ENCODE measurements around the gene CAMTA2. TPM values are rescaled to one million over a fixed set of nuclear protein-coding genes. Genes with fewer than 3 reads are reported as not detected.

Gene CAMTA2
- total RNA-seq, 2 experiments from 2014 or later = 101 to 109 TPM

- intact Hi-C loops (cut with micrococcal nuclease) = loop anchor here (5.0 kb wide), 1 partner anchor 33 kb away; no protein-coding TSS in a partner anchor
- no peaks in the 10 kb centered on the region for H3K9me3 Mint-ChIP-seq
- H3K27me3 Mint-ChIP-seq = no peaks in the 10 kb centered on the region
- ChIA-PET POLR2A (no interaction called here), CTCF (interaction anchor here (1.4 kb wide), 1 partner anchor 90 kb away, joined by 4 read pairs; no protein-coding TSS in a partner anchor)
- DNase-seq = no peak
- H3K4me3 Mint-ChIP-seq = peak overlapping the region; percentile 82
- peak overlapping the region; percentile 2 for H3K27ac Mint-ChIP-seq
- H3K36me3 Mint-ChIP-seq = peaks cover 24% of the 10 kb centered on the region
- H3K4me1 Mint-ChIP-seq (ENCODE audit: low read depth) = peaks cover 20% of the 10 kb centered on the region
Observed at GRCh38 chr17:4999430-5000093, 12.1 kb upstream of the CAMTA2 start.

DNA sequence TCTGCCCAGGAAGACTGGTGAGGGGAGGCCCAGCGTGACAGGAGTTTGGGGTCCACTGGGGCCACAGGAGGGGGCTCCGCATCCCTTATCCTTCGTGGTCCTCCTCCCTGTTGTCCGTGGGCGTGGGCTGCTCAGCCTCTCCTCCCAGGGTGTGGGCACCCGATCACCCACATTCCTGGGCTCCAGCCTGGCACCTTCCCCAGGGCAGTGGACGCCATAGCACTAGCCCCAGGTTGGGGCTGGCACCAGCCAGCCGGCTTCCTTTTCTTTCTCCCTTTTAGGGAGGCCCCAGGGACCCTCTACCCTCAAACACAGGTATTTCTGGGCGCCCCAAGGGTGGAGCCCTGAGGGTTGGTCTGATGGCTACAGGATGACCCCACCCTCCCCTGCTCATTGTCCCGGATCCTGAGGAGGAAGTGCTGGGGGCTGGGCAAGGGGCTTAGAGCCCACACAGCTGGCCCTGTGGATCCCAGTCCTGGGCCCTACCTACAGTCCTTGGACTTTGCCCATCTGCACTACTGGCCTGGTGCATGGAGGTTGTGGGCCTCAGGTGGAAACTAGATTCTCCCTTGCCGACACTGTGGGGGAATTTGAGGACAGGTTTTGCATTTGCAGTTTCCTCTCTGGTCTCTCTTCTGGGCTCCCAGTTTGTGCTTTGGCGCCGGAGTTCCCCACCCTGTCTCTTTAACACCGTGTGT is 11.4 kb upstream of the CAMTA2 start:
- Mint-ChIP-seq H3K27me3 (no peaks in the 10 kb centered on the region), H3K27ac (peak overlapping the region; percentile 42), H3K4me1 (ENCODE audit: low read depth) (peaks cover 20% of the 10 kb centered on the region), H3K9me3 (no peaks in the 10 kb centered on the region), H3K4me3 (peak overlapping the region; percentile 82), H3K36me3 (peaks cover 17% of the 10 kb centered on the region)
- no peak for DNase-seq
- POLR2A ChIA-PET = interaction anchor here (2.9 kb wide), 1 partner anchor 11 kb away, joined by 31 read pairs; the partner anchor contains the start of gene CAMTA2
- intact Hi-C loops (cut with micrococcal nuclease) = loop anchor here (5.0 kb wide), 1 partner anchor 33 kb away; no protein-coding TSS in a partner anchor
- CTCF ChIA-PET = interaction anchor here (1.4 kb wide), 2 partner anchors 18 to 89 kb away, joined by 4 to 5 read pairs; no protein-coding TSS in a partner anchor

- DNase-seq = no peak
- H3K36me3 Mint-ChIP-seq = peaks cover 11% of the 10 kb centered on the region
- POLR2A ChIA-PET = interaction anchor here (0.6 to 2.9 kb wide), 8 partner anchors 10 to 79 kb away, joined by 3 to 31 read pairs (median 6); partner anchors contain the start of genes CAMTA2, PFN1, RNF167 and SLC25A11
- H3K27ac Mint-ChIP-seq = peak overlapping the region; percentile 42
- no peaks in the 10 kb centered on the region for H3K27me3 Mint-ChIP-seq
- H3K4me3 Mint-ChIP-seq = peak overlapping the region; percentile 82
- H3K4me1 Mint-ChIP-seq (ENCODE audit: low read depth) = peaks cover 20% of the 10 kb centered on the region
- intact Hi-C loops (cut with micrococcal nuclease) = loop anchor here (5.0 kb wide), 1 partner anchor 34 kb away; no protein-coding TSS in a partner anchor
- CTCF ChIA-PET = interaction anchor here (0.7 to 1.9 kb wide), 5 partner anchors 17 to 89 kb away, joined by 4 to 8 read pairs (median 5); no protein-coding TSS in a partner anchor
- H3K9me3 Mint-ChIP-seq = no peaks in the 10 kb centered on the region
Observed at GRCh38 chr17:4998027-4998731, 10.7 kb upstream of the CAMTA2 start.

GRCh38 chr17:4997302-4998026 is 10.0 kb upstream of the CAMTA2 start, which contains the start of the genes INCA1 and KIF1C:
TSS of gene INCA1 (minus strand) at chr17:4997522. CDS start at chr17:4994437, 3,085 bp downstream.
TSS of gene KIF1C (plus strand) at chr17:4997950. CDS start at chr17:5000247, 2,297 bp downstream.
- peaks cover 20% of the 10 kb centered on the region for H3K4me1 Mint-ChIP-seq (ENCODE audit: low read depth)
- CTCF ChIA-PET = interaction anchor here (0.6 to 1.9 kb wide), 8 partner anchors 9 to 88 kb away, joined by 3 to 8 read pairs (median 4); partner anchors contain the start of gene CAMTA2
- peak; percentile 93 for DNase-seq
- POLR2A ChIA-PET = interaction anchor here (0.6 to 2.9 kb wide), 8 partner anchors 10 to 80 kb away, joined by 3 to 31 read pairs (median 6); partner anchors contain the start of genes CAMTA2, PFN1, RNF167 and SLC25A11
- intact Hi-C loops (cut with micrococcal nuclease) = loop anchor here (1.0 to 5.0 kb wide), 6 partner anchors 10 to 57 kb away; partner anchors contain the start of genes CAMTA2, RNF167 and SLC25A11
- H3K27ac Mint-ChIP-seq = peak within 1 kb of the TSS; percentile 42
- peak within 1 kb of the TSS; percentile 82 for H3K4me3 Mint-ChIP-seq
- H3K27me3 Mint-ChIP-seq = no peaks in the 10 kb centered on the region
- no peaks in the 10 kb centered on the region for H3K9me3 Mint-ChIP-seq
- H3K36me3 Mint-ChIP-seq = peaks cover 7% of the 10 kb centered on the region

DNA sequence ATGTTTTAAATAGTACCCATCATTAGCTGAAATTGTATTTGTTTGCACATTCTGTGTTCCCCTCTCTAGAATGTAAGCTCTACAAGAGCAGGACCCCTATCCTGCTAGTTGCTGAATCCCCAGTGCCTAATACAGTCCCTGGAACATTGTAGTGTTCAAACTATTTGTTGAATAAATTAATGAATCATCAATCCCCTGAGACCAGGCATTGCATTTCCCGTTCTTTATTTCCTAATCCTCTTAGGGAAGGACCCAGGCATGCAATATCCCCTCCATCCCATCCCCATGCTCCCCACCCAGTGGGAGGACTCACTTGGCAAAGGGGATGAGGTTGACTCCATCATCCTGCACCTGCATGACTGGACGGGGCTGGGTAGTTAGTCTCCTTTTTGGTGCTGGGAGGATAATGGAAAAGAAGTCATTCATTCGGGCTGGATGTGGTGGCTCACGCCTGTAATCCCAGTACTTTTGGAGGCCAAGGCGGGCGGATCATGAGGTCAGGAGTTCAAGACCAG is 6.7 kb upstream of the CAMTA2 start:
- no peaks in the 10 kb centered on the region for H3K9me3 Mint-ChIP-seq
- ChIA-PET CTCF (no interaction called here), POLR2A (interaction anchor here (1.0 kb wide), 1 partner anchor 43 kb away, joined by 3 read pairs; the partner anchor contains the start of gene ENO3)
- no peak overlapping the region for H3K4me3 Mint-ChIP-seq
- DNase-seq = no peak
- intact Hi-C loops (cut with micrococcal nuclease) = no loop called here
- no peaks in the 10 kb centered on the region for H3K36me3 Mint-ChIP-seq
- no peak overlapping the region for H3K27ac Mint-ChIP-seq
- H3K27me3 Mint-ChIP-seq = no peaks in the 10 kb centered on the region
- peaks cover 22% of the 10 kb centered on the region for H3K4me1 Mint-ChIP-seq (ENCODE audit: low read depth)

DNA sequence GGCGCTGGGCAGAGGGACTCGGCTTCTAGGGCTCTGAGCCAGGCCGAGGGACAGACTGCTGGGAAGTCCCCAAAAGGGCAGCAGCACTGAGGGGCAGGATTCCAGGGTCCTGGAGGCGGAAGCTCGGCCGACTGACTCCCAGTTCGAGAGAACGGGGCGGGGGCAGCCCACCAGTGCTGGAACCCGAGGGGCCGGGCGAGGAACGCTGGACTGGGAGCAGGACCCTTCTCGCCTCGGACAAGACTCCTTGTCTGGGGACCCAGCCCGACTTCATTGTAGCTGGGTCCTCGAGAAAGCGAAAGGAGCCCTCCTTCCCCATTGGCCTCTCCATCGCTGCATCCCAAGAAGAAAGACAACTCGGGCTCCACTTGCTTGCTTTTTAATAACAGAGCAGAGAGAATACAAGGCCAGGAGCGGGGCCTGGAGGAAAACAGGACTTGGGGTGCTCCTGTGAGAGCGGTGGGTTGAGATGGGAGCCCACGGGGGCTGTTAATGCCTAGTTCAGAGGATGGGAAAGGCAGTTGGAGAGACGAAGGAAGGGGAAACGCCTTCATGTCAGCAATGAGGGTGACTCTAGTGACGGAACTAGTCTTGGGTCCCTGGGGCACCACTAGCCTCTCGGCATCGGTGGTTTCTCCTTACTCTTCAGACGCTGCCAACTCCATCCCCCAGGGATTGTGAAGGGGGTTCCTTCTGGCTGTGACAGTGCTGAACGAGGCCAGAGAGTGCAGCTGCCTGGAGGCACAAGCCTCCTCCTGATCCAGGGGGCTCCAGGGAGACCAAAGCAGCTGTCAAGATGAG is 492 bp upstream of the CAMTA2 start:
- Mint-ChIP-seq H3K4me1 (ENCODE audit: low read depth) (peaks cover 42% of the 10 kb centered on the region), H3K27me3 (no peaks in the 10 kb centered on the region), H3K9me3 (no peaks in the 10 kb centered on the region), H3K27ac (peak overlapping the region; percentile 94), H3K36me3 (peaks cover 7% of the 10 kb centered on the region), H3K4me3 (peak overlapping the region; percentile 91)
- DNase-seq = peak; percentile 30
- CTCF ChIA-PET = interaction anchor here (0.7 to 2.0 kb wide), 8 partner anchors 9 to 90 kb away, joined by 3 to 10 read pairs (median 3); partner anchors contain the start of genes INCA1, KIF1C, RNF167 and SLC25A11
- POLR2A ChIA-PET = interaction anchor here (1.0 to 3.5 kb wide), 5 partner anchors 10 to 154 kb away, joined by 3 to 32 read pairs (median 11); partner anchors contain the start of genes INCA1, KIF1C, PFN1 and RNF167
- intact Hi-C loops (cut with micrococcal nuclease) = loop anchor here (1.0 to 5.0 kb wide), 4 partner anchors 9 to 81 kb away; partner anchors contain the start of genes INCA1, KIF1C, RNF167 and SLC25A11

DNA sequence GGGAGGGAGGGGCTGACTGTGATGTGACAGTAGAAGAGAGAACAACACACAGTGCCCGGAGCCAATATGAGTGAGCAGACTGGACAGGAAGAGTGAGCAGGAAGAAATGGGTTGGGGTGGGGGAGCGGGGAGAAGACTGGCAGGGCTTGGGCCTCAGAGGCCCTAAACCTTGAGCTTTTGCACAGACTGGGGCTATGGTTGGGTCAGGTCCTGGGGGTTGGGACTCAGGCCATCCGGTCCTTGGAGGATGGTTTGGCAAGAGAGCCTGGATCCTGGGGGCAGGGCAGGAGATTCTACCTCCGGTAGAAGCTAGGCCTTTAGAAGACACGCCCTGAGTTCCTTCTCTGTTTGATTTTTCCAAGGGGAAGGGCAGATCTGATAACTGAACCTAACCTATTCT is 1.1 kb downstream of the CAMTA2 start:
- Mint-ChIP-seq H3K4me3 (peak overlapping the region; percentile 91), H3K36me3 (peaks cover 12% of the 10 kb centered on the region), H3K27ac (peak overlapping the region; percentile 94), H3K27me3 (no peaks in the 10 kb centered on the region), H3K9me3 (no peaks in the 10 kb centered on the region), H3K4me1 (ENCODE audit: low read depth) (peaks cover 38% of the 10 kb centered on the region)
- intact Hi-C loops (cut with micrococcal nuclease) = loop anchor here (5.0 kb wide), 2 partner anchors 44 to 79 kb away; partner anchors contain the start of genes RNF167 and SLC25A11
- DNase-seq = no peak
- ChIA-PET CTCF (interaction anchor here (0.9 to 2.0 kb wide), 9 partner anchors 11 to 92 kb away, joined by 3 to 10 read pairs (median 5); partner anchors contain the start of genes INCA1, KIF1C, RNF167 and SLC25A11), POLR2A (interaction anchor here (0.7 to 3.5 kb wide), 6 partner anchors 11 to 46 kb away, joined by 3 to 32 read pairs (median 10); partner anchors contain the start of genes INCA1, KIF1C, PFN1 and RNF167)

GRCh38 chr17:4982305-4982704 is 5.2 kb downstream of the CAMTA2 start:
- ChIA-PET CTCF (interaction anchor here (1.2 to 1.5 kb wide), 2 partner anchors 11 to 80 kb away, joined by 3 read pairs; no protein-coding TSS in a partner anchor), POLR2A (no interaction called here)
- no peaks in the 10 kb centered on the region for H3K9me3 Mint-ChIP-seq
- H3K36me3 Mint-ChIP-seq = peaks cover 26% of the 10 kb centered on the region
- H3K4me1 Mint-ChIP-seq (ENCODE audit: low read depth) = peaks cover 33% of the 10 kb centered on the region
- no peaks in the 10 kb centered on the region for H3K27me3 Mint-ChIP-seq
- no peak for DNase-seq
- intact Hi-C loops (cut with micrococcal nuclease) = no loop called here
- no peak overlapping the region for H3K4me3 Mint-ChIP-seq
- no peak overlapping the region for H3K27ac Mint-ChIP-seq

- CTCF ChIA-PET = interaction anchor here (0.6 to 5.1 kb wide), 16 partner anchors 9 to 83 kb away, joined by 3 to 57 read pairs (median 4); partner anchors contain the start of genes INCA1, KIF1C and SPAG7
- intact Hi-C loops (cut with micrococcal nuclease) = loop anchor here (1.0 to 2.0 kb wide), 2 partner anchors 16 to 82 kb away; partner anchors contain the start of genes INCA1 and KIF1C
Observed at GRCh38 chr17:4980644-4981216, 6.7 kb downstream of the CAMTA2 start.

More at GRCh38 chr17:4980644-4981216, 6.7 kb downstream of the CAMTA2 start:
- Mint-ChIP-seq H3K4me1 (ENCODE audit: low read depth) (peaks cover 23% of the 10 kb centered on the region), H3K27ac (peak overlapping the region; percentile 34), H3K4me3 (no peak overlapping the region), H3K36me3 (peaks cover 33% of the 10 kb centered on the region), H3K9me3 (no peaks in the 10 kb centered on the region), H3K27me3 (no peaks in the 10 kb centered on the region)
- DNase-seq = peak; percentile 40
- POLR2A ChIA-PET = interaction anchor here (0.5 to 1.7 kb wide), 4 partner anchors 11 to 81 kb away, joined by 3 to 10 read pairs (median 4); partner anchors contain the start of gene C17orf107

Measured in activated CD4-positive, alpha-beta memory T cell treated with anti-CD3 and anti-CD28 coated beads for 36 hours (primary cell).